Parathyroid adenoma (tissue), 2 donors: ENCODE results near the gene SLC16A5.

ENCODE experiments used
- H2AFZ ChIP-seq: fragments of 300-600 bp; sonication (generic); one replicate; pipeline ENCODE4 v1.7.0; 2017; ENCODE audit warnings: antibody characterized with exemption, mild to moderate bottlenecking
- H3K27ac ChIP-seq: fragments of 300-600 bp; sonication (generic); one replicate; pipeline ENCODE4 v1.7.0; 2017
- H3K27me3 ChIP-seq: fragments of 300-600 bp; sonication (generic); one replicate; pipeline ENCODE4 v1.7.0; 2017; ENCODE audit warnings: low read length; ENCODE audit not compliant: control insufficient read depth, insufficient read depth
- H3K36me3 ChIP-seq: fragments of 300-600 bp; sonication (generic); one replicate; pipeline ENCODE4 v1.7.0; 2017; ENCODE audit warnings: low read length; ENCODE audit not compliant: control insufficient read depth, insufficient read depth
- H3K4me1 ChIP-seq: fragments of 300-600 bp; sonication (generic); one replicate; pipeline ENCODE4 v1.7.0; 2017; ENCODE audit warnings: control low read depth
- H3K4me2 ChIP-seq: fragments of 300-600 bp; sonication (generic); one replicate; pipeline ENCODE4 v1.7.0; 2017; ENCODE audit warnings: low read length
- H3K4me3 ChIP-seq: fragments of 300-600 bp; sonication (generic); one replicate; pipeline ENCODE4 v1.7.0; 2017; ENCODE audit warnings: low read depth, low read length
- H3K79me2 ChIP-seq: fragments of 300-600 bp; sonication (generic); one replicate; pipeline ENCODE4 v1.7.0; 2017; ENCODE audit warnings: control low read depth
- H3K9ac ChIP-seq: fragments of 300-600 bp; sonication (generic); one replicate; pipeline ENCODE4 v1.7.0; 2017; ENCODE audit warnings: mild to moderate bottlenecking
- H3K9me3 ChIP-seq: fragments of 300-600 bp; sonication (generic); one replicate; pipeline ENCODE4 v1.7.0; 2017; ENCODE audit warnings: low read length; ENCODE audit not compliant: control insufficient read depth
- TF ChIP-seq, protein P1 (sequence below): fragments of 300-600 bp; sonication (generic); IDR thresholded peaks from one replicate; pipeline ENCODE4 v1.7.0; 2017; ENCODE audit warnings: antibody characterized with exemption, mild to moderate bottlenecking
- donor health status: primary hyperparathyroidism.

Gene SLC16A5

GRCh38 chr17:75146592-75146991, 58.8 kb downstream of the SLC16A5 start:
- H3K9ac ChIP-seq, result no peak overlapping the region
- H3K9me3 ChIP-seq, result no peaks in the 10 kb centered on the region
- H3K4me1 ChIP-seq, result no peaks in the 10 kb centered on the region
- no peak overlapping the region for H3K4me3 ChIP-seq
- H3K27me3 ChIP-seq, result no peaks in the 10 kb centered on the region
- no peak overlapping the region for H3K27ac ChIP-seq
- no peaks in the 10 kb centered on the region for H3K36me3 ChIP-seq
- no peak overlapping the region for H3K4me2 ChIP-seq
- no peak overlapping the region for H2AFZ ChIP-seq
- TF ChIP-seq, protein P1, sequence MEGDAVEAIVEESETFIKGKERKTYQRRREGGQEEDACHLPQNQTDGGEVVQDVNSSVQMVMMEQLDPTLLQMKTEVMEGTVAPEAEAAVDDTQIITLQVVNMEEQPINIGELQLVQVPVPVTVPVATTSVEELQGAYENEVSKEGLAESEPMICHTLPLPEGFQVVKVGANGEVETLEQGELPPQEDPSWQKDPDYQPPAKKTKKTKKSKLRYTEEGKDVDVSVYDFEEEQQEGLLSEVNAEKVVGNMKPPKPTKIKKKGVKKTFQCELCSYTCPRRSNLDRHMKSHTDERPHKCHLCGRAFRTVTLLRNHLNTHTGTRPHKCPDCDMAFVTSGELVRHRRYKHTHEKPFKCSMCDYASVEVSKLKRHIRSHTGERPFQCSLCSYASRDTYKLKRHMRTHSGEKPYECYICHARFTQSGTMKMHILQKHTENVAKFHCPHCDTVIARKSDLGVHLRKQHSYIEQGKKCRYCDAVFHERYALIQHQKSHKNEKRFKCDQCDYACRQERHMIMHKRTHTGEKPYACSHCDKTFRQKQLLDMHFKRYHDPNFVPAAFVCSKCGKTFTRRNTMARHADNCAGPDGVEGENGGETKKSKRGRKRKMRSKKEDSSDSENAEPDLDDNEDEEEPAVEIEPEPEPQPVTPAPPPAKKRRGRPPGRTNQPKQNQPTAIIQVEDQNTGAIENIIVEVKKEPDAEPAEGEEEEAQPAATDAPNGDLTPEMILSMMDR, result no peak
- no peaks in the 10 kb centered on the region for H3K79me2 ChIP-seq

GRCh38 chr17:75147878-75148546, 60.3 kb downstream of the SLC16A5 start:
- Histone ChIP-seq H3K4me1 (no peaks in the 10 kb centered on the region), H3K4me3 (no peak overlapping the region), H2AFZ (no peak overlapping the region), H3K9ac (no peak overlapping the region), H3K79me2 (peaks cover 5% of the 10 kb centered on the region), H3K9me3 (no peaks in the 10 kb centered on the region), H3K4me2 (no peak overlapping the region), H3K36me3 (no peaks in the 10 kb centered on the region), H3K27ac (no peak overlapping the region), H3K27me3 (no peaks in the 10 kb centered on the region)
- TF ChIP-seq, protein P1, result no peak

- Histone ChIP-seq H3K4me1 (no peaks in the 10 kb centered on the region), H3K9me3 (no peaks in the 10 kb centered on the region), H3K79me2 (peaks cover 7% of the 10 kb centered on the region), H3K27me3 (no peaks in the 10 kb centered on the region), H3K27ac (no peak overlapping the region), H2AFZ (no peak overlapping the region), H3K4me3 (no peak overlapping the region), H3K36me3 (no peaks in the 10 kb centered on the region), H3K9ac (no peak overlapping the region), H3K4me2 (no peak overlapping the region)
- TF ChIP-seq, protein P1, result no peak
Measured at GRCh38 chr17:75151930-75152329, 64.2 kb downstream of the SLC16A5 start.

DNA sequence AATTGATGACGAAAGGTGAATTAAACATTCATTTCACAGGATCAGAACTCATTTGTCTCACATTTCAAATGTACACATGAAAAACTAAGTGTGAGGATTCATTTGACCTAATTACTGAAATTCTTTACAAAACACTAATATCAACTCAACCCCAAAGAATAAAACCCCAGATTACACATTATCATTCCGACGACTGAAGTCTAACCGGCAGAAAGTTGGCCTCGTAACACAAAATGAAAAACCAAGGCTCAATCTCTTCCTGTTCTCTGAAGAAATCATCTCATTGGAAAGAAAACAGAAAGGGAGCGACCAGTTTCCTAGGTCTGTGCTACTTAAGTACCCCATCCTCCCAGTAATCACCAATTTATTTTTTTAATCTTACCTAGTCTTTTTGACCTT, 64.8 kb downstream of the SLC16A5 start:
- no peaks in the 10 kb centered on the region for H3K27me3 ChIP-seq
- peaks cover 7% of the 10 kb centered on the region for H3K79me2 ChIP-seq
- H3K4me1 ChIP-seq, result no peaks in the 10 kb centered on the region
- H3K9ac ChIP-seq, result no peak overlapping the region
- no peak overlapping the region for H3K4me3 ChIP-seq
- no peak overlapping the region for H3K4me2 ChIP-seq
- H2AFZ ChIP-seq, result peak overlapping the region; percentile 82
- H3K9me3 ChIP-seq, result no peaks in the 10 kb centered on the region
- TF ChIP-seq, protein P1, result no peak
- H3K36me3 ChIP-seq, result no peaks in the 10 kb centered on the region
- no peak overlapping the region for H3K27ac ChIP-seq
